HG02759 (cell line): ENCODE data around the gene CACNA2D1.

Experiments used
- ATAC-seq: cut with Tn5 transposase; IDR thresholded peaks from one replicate; pipeline ENCODE4 v1.9.1; 2021; ENCODE audit warnings: mild to moderate bottlenecking, moderate library complexity; ENCODE audit not compliant: unreplicated experiment

Gene CACNA2D1

GRCh38 chr7:81902536-81902935 lies 541.0 kb downstream of the CACNA2D1 start:
- ATAC-seq: no peak
